ENCODE measurements around the gene CHST9.
"Not testable (repeated sequence)": the region's sequence is repeated elsewhere in the genome, so short reads cannot be mapped to it uniquely, and the experiment has no call there.

CHST9 gene

GRCh38 chr18:26992926-26993325 lies 192.2 kb downstream of the CHST9 start:
- DNase-seq: no peak

DNA sequence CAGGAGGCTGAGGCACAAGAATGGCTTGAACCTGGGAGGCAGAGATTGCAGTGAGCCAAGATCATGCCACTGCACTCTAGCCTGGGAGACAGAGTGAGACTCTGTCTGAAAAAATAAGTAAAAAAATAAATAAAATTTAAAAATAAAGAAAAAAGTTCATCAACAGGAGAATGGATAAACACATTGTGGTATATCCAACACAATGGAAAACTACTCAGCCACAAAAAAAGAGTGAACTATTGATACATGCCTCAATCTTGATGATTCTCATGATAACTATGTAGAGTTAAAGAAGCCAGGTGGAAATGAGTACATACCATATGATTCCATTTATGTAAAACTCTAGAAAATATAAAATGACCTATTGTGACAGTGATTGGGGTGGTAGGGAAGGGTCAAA lies 195.3 kb downstream of the CHST9 start:
- no peak for DNase-seq

- no peak for DNase-seq
Measured at GRCh38 chr18:26981360-26982082, 203.6 kb downstream of the CHST9 start.

- DNase-seq: no peak
Measured at GRCh38 chr18:26978812-26979341, 206.2 kb downstream of the CHST9 start.

DNA sequence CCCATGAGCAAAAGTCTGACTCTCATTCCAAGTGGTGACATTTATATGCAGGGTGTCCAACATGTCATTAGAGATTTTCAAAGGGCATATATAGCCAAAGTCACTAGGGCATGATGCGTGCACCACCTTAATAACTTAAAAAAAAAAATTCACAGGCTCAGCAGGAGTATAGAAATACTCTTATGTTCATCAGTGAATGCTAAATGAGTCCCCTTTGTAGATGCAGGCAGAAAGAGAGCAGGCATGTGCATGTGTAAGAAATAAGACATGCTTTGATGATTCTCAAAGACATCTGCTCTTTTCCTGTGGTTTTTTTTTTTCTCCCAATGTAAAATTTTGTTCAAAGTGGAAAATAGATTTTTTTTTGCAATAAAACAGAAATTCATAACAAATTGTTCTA lies 207.3 kb downstream of the CHST9 start:
- DNase-seq: no peak

DNA sequence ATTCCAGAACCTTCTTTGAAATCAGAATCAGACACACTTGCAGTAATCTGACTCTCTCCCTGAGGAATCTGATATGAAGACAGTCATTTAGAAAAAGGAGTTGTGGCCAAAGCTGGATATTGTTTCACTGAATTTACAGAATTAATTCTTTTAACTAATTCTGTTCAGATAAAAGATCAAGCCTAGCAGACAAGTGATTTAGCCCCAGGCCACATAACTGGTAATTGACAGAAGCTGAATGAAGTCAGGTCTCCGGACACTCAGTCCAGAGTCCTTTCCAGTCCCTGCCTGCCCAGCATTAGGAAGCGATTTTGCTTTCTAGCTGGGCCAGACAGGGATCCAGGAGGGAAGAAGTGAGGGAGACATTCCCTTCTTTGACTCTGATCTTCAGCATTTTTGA lies 208.9 kb downstream of the CHST9 start:
- no peak for DNase-seq

DNA sequence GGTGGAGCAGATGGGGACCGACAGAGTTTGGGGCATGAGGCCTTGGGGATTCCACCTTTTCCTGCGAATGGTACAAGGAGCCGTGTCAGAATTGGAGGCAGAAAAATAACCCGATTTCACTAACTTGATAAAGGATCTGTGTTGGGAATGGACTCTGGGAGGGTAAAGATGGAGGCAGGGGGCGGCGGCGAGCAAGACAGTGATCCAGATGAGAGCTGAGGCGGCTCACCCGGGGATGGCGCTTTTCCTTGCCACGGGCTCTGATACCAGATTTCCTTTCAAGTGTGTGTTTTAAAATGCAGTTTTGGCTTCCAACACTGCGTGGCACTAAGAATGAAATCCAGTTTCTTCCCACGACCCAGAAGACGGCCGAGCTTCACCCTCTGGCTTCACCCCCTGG lies 212.6 kb downstream of the CHST9 start:
- not testable (repeated sequence) for DNase-seq

DNA sequence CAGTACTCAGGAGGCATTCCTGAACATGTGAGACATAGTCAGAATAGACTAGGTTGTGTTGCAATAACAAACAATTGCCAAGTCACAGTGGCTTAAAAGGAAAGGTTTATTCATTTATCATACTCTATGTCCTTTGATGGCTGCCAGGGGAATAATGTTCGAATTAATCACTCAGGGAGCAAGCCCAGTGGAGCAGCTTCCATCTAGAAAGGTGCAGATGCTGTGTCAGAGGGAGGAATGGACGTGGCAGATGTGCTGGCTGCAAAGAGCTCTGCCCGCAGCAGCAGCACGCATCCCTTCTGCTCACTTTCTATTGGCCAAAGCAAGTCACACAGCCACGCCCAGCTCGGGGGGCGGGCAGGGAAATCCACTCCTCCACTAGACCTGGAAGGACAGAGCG lies 213.7 kb downstream of the CHST9 start:
- DNase-seq: no peak

- DNase-seq: no peak
Measured at GRCh38 chr18:26970637-26971036, 214.5 kb downstream of the CHST9 start.

DNA sequence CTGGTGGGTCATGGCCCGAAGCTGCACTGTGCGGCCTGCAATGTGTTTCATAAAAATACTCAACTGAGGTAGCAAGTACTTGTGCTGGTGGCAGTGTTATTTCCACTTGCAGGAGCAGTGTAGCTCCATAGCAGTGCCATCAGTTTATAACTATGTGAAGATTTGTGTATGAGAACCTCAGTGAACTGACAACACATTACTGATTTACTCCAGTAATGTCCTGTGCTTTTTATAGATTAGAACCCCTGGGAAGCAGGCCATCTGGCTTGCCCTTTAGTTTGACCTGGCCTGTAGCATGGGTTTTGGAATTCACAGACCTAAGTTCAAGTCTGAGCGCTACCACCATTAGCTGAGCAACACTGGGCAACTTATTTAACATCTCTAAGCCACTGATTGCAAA lies 219.9 kb downstream of the CHST9 start:
- no peak for DNase-seq

DNA sequence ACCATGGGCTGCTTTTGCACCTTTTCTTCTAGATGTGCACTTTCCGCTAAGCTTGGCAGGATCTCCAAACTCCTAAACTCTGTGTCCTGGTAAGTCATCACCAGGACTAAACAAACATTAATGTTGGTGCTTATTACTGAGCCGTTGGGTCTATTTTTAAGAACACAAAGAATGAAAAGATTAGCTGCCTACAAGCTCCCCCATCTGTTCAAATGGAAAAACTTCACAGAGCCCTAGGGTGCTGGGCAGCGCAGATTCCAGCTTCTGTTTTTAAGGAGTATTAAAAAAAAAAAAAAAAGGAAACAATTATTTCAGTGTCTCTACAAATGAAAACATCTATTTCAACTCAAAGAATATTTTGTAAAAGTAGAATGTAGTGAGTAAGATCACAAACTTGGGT lies 221.8 kb downstream of the CHST9 start:
- no peak for DNase-seq

DNA sequence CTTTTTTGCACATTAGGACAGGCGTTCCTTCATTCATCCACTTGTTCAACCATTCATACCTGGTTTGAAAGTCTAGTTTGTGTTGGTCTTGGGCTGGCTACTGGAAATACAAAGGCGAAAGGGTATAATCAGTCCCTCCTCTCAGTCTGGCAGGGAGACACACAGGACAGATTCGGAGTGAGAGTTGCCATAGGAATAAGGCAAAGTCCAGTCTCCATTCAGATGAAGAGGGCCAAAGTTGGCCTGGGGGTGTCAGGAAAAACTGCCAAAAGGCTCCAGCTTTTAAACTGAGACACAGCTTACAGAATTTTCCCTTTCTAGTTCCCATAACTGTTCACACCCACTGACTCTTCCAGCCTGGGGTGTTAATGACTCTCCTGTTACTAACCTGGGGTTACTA lies 223.3 kb downstream of the CHST9 start:
- DNase-seq: no peak

- no peak for DNase-seq
Measured at GRCh38 chr18:26960911-26961310, 224.2 kb downstream of the CHST9 start.

GRCh38 chr18:26956863-26957262 lies 228.2 kb downstream of the CHST9 start:
- no peak for DNase-seq

GRCh38 chr18:26948703-26949102 lies 236.4 kb downstream of the CHST9 start:
- no peak for DNase-seq

- no peak for DNase-seq
Measured at GRCh38 chr18:26943906-26944305, 241.2 kb downstream of the CHST9 start.

GRCh38 chr18:26941584-26941983 lies 243.5 kb downstream of the CHST9 start:
- no peak for DNase-seq

GRCh38 chr18:26940744-26941398 lies 244.2 kb downstream of the CHST9 start:
- no peak for DNase-seq

GRCh38 chr18:26931659-26932058 lies 253.4 kb downstream of the CHST9 start:
- DNase-seq: no peak

- no peak for DNase-seq
Measured at GRCh38 chr18:26930630-26931029, 254.5 kb downstream of the CHST9 start.

DNA sequence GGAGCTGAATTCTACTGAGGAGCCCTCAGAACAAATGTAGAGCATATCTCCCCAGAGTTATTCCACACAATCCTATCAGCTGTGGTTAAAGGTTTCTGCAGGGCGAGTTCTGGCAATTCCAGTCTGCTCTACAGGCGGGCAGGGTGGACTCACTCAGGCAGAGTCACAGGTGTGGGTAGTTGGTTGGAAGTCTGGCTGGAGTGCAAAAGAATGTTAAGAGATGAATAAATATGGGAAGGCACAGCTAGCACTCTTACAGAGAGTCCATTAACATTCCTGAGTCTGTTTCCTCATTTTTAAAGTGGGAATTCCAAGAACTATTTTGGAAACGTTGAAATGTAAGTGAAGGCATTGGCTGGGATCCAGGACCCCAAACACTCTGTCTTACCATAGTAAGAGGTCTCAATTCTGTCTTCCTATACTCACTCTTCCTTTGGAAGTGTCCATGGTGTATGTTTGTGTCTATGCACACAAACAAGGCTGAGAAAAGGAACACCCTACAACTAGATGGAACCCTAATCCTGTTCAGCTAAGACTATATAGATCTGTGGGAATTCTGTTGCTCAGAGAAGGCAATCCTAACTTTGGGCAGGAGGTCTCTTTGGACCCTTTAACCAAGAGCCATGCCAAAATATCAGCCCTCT lies 256.3 kb downstream of the CHST9 start:
- no peak for DNase-seq

GRCh38 chr18:26927822-26928221 lies 257.3 kb downstream of the CHST9 start:
- DNase-seq: not testable (repeated sequence)

GRCh38 chr18:26926066-26926675 lies 258.9 kb downstream of the CHST9 start:
- DNase-seq: no peak

DNA sequence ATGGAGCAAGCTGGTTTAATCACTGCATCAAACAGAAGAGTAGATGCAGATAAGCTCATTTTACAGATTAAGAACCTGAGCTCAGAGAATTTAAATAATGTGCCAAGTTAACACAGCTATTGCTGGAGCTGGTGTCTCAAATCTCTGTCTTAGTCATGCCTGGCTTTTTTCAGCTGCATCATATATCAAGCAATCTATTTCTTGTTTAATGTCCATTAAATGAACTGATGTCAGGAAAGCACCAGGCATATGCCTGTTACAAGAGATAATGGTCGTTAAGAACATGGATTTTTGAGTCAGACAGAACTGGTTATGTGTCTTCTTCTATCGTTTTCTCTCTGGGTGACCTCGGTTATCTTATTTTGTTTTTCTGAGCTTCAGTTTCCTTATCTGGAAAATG lies 259.8 kb downstream of the CHST9 start:
- DNase-seq: no peak
